OCI-LY7 (cell line): ENCODE data around the gene HSFX4.
"Not testable (repeated sequence)": the region's sequence is repeated elsewhere in the genome, so short reads cannot be mapped to it uniquely, and the experiment has no call there.

Experiments
- EZH2phosphoT487 ChIP-seq: fragments of 200-600 bp; sonication (generic); IDR thresholded peaks from 2 replicates; pipeline ENCODE4 v1.6.1; 2018; ENCODE audit warnings: low read depth, borderline replicate concordance, mild to moderate bottlenecking, mixed run types, antibody characterized with exemption, low read length, moderate library complexity, mixed read lengths
- TF ChIP-seq, protein P1 (sequence below): fragments of 200-600 bp; sonication (generic); conservative IDR thresholded peaks from 2 replicates; pipeline ENCODE4 v1.5.1; 2014; ENCODE audit warnings: mild to moderate bottlenecking, antibody characterized with exemption, low read length, moderate library complexity, mixed read lengths

- TF ChIP-seq, protein P1, sequence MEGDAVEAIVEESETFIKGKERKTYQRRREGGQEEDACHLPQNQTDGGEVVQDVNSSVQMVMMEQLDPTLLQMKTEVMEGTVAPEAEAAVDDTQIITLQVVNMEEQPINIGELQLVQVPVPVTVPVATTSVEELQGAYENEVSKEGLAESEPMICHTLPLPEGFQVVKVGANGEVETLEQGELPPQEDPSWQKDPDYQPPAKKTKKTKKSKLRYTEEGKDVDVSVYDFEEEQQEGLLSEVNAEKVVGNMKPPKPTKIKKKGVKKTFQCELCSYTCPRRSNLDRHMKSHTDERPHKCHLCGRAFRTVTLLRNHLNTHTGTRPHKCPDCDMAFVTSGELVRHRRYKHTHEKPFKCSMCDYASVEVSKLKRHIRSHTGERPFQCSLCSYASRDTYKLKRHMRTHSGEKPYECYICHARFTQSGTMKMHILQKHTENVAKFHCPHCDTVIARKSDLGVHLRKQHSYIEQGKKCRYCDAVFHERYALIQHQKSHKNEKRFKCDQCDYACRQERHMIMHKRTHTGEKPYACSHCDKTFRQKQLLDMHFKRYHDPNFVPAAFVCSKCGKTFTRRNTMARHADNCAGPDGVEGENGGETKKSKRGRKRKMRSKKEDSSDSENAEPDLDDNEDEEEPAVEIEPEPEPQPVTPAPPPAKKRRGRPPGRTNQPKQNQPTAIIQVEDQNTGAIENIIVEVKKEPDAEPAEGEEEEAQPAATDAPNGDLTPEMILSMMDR: not testable (repeated sequence)
- TF ChIP-seq EZH2phosphoT487: not testable (repeated sequence)
Observed at GRCh38 chrX:149890828-149891227, 38.5 kb upstream of the HSFX4 start.
